NCI-H748 (cell line): ENCODE measurements around the gene NXPH2.
"Not testable (repeated sequence)": the region's sequence is repeated elsewhere in the genome, so short reads cannot be mapped to it uniquely, and the experiment has no call there.

ENCODE experiments used
- DNase-seq: peaks from one replicate; lab custom pipeline; 2025; ENCODE audit not compliant: unreplicated experiment; lab: John Stamatoyannopoulos, UW

Gene NXPH2

DNA sequence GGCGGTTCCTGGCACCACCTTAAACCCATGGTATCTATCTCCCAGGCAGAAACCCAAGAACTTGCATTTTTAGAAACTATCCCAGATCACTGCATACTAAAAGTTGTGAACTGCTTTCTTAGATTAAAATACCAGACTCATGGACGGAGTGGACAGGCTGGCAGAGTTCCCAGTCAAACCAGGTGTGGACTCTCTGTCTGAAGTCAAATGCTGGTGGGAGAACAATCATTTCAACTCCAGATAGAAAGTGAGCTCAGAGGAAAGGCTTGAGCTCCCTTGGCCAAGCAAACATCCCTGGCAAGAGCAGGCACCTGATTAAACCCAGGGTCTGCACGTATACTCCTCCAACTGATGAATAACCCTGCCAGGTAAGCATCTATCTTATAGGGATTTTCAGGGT is 19.5 kb downstream of the NXPH2 start:
- DNase-seq, result no peak

DNA sequence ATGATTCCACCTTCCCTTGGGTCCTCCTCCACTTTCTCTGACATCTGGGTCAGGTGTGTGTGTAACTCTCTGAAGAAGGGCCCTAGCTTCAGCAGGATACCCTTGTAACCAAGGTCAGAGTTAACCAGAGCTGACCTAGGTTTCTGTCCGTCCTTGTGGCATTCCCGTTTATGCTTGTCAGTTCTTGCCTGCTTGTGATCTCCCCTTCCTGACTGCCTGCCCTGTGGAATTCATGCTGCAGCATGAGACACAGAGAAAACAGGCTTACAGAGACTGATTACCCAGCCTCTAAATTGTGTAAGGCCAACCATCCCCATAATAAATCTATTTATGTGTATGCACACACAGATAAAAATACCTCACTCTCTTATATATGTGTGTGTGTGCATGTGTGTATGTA is 22.8 kb downstream of the NXPH2 start:
- DNase-seq, result no peak

DNA sequence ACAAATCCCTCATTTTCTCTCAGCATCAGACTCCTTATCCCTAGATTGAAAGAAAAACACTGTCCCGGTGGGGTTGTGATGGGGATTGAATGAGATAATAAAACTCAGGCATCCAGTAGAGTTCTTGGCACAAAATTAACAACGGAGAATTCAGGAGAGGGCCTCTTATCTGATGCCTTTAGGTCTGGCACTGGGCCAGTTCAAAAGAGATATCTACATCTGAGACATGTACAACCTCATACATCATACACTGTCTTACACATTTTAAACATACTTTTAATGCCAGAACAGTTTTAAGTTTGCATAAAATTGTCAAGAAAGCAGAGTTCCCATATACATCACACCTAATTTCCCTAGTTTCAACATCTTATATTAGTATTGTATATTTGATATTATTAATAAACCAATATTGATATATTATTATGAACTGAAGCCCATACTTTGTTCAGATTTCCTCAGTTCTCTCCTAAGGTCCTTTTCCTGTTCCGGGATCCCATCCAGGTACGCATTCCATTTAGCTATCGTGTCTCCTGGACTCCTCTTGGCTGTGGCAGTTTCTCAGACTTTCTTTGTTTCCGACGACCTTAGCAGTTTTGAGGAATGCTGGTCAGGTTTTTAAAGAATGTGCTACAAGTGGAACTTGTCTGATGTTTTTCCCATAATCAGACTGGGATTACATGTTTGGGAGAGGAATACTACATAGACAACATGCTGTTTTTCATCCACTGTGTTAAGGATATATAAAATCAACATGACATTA is 27.8 kb downstream of the NXPH2 start:
- no peak for DNase-seq

DNA sequence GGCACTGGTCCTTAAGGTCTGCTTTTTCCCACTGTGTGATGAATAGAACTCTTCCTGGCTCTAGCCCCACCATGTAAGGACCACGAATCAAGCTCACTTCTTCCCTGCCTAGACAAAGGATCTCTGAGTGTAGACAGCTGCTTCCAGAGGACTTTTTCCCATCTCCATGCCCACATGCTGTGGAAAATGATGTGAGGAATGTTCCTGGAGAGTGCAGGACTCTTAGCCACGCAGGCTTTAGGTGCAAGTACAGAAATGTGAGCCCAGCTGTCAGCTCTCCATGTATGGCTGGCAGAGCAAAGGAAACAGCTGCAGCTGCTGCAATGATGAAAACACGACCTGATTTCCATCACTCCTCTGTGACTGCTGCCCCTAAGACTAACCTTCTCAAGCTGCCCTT is 35.5 kb downstream of the NXPH2 start:
- DNase-seq, result peak; percentile 9

DNA sequence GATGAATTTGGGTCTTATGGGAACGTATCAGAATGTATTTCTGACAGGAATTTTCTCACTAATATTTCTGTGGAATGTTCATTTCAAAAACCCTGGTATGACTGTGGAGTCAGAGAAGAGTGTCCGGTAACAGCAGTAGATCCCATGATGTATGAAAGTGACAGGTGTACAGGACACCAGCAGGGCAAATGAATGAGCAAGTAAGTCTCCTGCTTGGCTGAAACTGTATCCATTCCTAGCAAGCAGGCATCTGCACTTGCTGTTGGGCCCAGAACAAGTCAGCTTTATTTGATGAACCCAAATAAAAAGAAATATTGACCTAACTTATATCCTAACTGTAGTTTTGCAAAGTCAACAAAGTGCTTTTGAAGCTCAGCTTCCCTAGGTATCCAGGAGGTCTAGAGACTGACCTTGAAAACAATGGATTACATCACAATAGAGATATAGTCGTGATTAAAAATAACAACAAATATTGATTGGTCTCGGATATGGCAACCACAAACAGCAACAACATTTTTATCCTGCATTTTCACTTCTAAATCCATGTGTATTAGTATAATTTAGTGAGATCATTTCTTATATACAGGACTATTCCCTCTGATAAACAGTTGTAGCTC is 37.6 kb downstream of the NXPH2 start:
- peak; percentile 10 for DNase-seq

DNA sequence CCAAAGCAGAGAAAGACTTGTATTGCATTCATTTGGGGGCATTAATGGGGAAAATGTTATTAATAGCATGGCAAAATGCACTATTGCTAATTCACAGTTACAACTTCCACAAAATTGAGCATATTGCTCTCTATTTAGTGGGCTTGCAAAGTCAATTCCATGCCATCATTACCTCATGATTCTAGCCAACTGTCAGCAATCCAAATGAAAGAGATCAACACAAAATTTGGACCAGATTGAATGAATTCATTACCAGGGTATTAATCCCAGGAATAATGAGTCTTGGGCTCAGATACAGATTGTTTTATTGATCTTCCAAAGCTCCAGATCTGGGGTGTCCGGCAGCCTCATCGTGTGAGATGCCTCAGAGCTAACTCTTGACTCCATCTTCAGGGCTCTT is 38.3 kb downstream of the NXPH2 start:
- DNase-seq, result no peak

DNA sequence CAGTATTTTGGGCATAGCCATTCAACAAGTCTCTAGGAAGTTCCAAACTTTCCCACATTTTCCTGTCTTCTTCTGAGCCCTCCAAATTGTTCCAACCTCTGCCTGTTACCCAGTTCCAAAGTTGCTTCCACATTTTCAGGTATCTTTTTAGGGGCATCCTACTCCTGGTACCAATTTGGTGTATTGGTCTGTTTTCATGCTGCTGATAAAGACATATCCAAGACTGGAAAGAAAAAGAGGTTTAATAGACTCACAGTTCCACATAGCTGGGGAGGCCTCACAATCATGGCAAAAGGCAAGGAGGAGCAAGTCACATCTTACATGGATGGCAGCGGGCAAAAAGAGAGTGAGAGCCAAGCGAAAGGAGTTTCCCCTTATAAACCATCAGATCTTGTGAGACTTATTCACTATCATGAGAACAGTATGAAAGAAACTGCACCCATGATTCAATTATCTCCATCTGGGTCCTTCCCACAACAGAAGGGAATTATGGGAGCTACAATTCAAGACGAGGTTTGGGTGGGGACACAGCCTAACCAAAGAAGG is 43.1 kb downstream of the NXPH2 start:
- not testable (repeated sequence) for DNase-seq

DNA sequence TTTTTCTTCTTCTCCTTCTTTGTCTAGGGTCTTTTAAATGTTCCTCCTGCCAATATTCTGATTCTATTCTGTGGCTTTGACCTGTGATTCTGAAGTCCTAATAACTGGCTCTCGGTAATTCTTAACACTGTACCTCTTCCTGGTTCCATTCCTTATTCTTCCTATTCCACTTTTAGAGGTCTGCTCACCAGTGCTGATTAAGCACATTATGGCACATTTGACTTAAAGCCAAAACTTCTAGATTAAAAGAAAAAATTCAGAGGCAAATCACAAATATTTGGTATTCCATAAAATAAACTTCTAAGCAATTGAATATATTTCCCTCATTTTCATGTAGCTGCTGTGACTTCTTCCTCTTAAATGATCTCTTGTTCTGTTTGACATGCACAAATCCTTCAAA is 47.5 kb downstream of the NXPH2 start:
- DNase-seq, result no peak

DNA sequence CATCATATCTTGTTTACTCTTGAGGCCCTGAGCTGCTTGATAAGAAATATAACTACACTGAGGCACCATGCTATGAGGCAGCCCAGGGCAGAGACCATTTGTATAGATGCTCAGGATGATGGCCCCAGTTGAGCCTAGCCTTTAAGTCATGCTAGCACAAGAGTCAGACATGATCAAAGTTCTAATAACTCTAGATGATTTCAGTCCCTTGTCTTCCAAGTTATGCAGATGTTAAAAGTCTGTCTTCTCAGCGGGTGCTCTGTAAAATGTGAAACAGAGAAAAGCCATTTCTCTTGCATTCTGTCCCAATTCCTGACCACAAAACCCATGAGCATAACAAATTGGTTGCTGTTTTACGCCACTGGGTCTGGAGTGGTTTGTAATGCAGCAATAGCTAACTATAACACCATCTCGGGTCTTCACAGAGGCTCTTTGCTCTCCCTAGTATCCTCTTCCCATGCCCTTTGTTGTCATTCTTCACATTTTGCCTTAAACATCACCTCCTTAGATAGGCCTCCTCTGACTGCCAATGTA is 49.6 kb downstream of the NXPH2 start:
- DNase-seq, result no peak

DNA sequence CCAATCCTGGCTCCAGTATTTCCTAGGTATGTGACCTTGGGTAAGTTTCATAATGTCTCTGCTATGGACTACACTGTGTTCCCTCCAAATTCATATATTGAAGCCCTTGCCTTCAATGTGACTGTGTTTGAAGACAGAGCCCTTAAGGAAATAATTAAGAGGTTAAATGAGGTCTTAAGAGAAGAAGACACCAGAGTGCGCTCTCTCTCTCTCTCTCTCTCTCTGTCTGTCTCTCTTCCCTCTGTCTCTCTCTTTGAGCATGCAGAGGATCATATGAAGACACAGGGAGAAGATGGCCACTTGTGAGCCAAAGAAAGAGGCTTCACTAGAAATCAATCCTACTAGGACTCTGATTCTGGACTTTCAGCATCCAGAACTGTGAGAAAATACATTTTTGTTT is 52.2 kb downstream of the NXPH2 start:
- DNase-seq, result no peak

DNA sequence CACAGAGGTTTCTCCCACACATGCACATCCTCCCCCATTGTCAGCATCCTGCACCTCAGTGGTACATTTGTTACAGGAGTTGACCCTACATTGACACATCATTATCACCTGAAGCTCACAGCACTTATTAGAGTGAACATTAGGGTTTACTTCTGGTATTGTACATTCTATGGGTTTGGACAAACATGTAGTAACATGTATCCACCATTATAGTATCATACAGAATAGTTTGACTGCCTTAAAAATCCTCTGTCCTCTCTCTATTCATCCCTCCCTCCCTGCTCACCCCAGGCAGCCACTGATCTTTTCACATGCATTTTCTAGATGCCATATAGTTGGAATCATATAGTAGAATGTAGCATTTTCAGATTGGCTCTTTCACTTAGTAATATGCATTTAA is 53.5 kb downstream of the NXPH2 start:
- DNase-seq, result no peak

DNA sequence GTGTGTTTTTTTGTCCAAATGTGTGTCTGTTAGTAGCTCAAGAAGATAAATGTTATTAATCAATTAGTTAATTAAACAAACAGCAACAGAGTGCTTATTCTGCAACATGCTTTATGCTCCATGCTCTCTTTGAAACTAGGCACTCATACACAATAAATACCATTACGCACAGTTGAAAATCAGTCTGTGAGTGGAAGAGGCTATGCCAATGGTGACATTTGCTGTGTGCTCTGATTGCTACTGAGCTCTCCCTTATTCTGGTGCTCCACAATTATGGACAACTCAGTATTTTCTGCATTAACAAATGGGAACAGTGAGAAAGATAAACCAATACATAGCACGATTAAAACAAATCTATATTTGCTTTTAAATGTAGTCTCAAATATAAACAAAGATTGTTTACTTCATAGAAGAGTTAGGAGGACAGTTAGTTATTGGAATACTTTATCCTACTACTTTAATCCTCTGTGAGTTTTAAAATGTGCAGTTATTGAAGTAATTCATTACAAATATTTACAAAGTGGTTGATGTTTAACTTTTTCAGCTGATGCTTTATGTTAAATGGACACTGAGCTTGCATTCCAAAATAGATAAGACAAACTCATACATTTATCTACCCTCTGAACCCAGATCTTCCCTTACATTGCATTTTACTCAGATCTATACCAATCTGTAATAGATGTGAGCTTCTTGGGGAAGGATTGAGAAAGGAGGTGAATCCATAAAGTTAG is 55.3 kb downstream of the NXPH2 start:
- no peak for DNase-seq

DNA sequence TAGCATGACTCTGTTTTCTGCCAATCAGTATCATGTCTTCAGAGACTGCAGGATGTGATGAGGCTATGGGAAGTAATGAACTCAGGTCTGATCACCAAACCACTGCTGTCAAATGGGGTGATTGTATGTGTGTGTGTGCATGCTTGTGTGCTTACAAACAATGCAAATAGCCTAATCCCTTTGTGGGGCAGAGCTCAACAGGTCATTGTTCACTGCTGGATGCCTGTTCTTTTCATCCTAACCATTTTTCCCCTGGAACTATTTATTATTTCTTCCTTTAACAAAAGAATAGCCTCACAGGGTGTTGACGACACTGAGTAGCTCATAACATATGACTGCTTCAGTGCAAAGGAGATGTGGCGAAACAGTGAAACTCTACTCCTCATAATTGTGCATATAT is 55.9 kb downstream of the NXPH2 start:
- peak; percentile 6 for DNase-seq

DNA sequence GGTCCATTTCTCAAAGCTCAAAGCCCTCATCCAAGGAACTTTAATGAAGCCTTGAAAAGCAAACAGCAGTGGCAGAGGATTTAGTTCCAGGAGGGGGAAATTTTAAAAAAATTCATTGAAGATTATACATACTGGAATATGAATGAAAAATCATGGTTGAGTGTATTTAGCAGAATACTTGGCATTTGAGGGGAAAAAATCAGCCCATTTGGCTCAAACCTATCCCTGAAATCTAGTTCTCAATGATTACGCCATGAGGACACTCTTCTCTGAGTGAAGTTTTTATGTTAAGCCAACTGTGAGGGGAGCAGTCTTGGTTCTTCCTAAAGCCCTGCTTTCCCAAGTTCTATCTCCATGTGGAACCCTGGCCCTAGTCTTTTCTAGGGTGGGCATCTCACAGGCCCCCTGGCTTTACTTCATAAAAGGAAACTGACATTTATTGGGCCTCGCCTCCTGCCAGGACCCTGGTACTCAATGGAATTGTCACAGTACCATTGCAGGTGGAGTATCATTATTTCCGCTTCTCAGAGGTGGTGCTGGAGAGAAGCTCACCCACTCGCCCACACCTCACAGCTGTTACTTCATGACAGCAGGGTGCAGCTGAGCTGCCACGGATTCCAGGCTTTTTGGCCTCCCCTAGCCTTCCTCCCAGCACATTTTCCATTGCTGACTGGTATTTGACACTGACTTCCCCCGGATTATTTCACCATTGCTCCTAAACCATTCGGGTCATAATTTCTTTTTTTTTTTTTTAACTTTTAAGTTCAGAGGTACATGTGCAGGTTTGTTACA is 56.8 kb downstream of the NXPH2 start:
- no peak for DNase-seq

DNA sequence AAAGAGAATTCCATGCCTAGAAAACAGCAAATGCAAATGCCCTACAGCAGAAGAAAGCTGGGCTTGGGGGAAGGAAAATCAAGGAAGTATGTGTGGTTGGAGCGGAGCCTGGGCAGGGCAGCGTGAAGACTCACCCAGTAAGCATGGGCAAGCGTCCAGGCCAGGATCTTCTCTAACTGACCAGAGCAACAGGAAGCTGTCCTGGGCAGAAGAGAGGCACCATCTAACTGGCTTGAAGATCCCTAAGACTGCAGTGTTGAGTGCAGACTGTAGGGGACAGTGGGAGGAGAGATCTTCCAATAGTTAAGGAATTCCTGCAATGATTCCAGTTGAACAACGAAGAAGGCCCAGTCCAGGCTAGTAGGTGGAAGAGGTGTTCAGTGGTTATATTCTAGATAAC is 57.9 kb downstream of the NXPH2 start:
- no peak for DNase-seq

DNA sequence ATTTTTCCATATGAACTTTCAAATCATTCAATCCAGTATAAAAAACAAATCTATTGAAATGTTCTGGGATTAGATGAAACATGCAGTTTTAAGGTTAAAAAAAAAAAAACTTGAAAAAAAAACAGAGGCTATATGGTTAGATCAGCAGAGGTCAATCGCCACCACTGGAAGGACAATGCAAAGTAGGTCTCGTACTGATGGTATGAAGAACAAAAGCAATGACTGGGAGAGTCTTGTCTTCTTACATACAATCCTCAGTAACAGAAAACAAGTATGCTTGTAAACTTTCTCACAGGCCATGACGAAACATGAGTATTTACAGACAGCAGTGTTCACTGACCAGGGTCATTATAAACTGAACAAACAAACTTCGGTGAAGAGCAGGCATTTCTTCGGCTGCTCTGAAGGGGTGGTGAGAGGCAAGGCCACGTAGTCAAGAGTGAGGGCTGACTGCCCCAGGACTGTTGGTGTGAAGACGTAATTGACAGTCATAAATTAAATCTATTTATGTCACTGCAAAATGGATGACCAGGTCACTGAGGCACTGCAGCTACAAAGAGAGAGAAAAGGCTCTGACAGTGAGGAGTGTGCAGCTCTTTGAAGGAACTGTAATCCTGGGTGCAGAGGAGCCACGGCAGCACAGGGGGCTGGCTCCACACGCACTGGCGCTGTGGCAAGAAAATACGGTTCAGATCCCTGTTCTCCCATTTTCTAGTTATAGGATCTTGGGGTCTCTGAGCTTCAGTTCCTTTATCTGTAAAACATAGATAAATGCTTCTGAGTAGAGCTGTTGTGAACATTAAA is 60.0 kb downstream of the NXPH2 start:
- no peak for DNase-seq

DNA sequence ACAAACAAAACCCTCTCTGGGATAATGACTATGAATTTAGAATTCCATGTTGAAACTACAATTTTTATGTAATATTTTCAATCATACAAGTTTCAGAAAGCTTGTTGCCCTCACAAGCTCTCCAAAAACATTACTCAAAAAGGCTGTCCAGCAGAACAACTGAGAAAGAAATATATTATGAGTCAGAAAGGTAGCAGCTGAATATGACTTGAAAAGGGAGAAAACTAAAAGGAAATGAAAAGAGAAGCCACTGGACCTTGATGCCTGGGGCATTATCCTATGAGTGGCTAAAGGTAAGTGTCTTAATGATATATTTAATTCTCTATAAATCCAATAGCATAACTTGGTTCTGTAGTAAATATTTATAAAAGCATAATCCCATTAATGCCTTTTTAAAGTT is 61.8 kb downstream of the NXPH2 start:
- DNase-seq, result no peak

DNA sequence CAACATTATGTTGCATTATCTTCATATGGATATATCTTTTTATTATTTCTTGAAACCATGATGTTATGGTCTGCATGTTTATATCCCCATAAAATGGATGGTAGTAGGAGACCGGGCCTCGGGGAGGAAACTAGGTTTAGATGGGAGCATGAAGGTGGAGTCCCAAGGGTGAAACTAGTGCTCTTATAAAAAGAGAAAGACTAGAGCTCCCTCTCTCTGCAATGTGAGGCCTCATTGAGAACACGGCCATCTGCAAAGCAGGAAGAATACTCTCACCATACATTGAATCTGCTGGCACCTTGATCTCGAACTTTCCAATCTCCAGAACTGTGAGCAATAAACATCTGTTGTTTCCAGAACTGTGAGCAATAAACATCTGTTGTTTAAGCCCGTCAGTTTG is 64.0 kb downstream of the NXPH2 start:
- DNase-seq, result peak; percentile 12

DNA sequence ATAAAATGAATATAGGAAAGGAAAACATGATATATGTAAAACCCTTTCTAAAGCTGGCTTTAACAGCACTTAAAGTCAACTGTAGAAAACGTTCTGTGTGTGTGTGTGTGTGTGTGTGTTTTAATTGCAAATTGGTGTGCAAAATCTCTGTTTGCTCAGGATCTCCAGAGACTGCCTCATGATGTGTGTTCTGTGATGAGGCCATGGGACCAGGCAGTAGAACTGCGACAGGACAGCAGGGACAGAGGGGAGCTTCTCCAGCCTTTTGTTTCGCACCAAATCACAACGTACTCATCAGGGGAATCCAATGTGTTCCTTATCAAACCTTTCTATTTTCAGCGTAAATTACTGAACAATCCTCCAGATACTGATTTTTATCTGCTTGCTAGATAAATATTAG is 66.7 kb downstream of the NXPH2 start:
- DNase-seq, result peak; percentile 5

DNA sequence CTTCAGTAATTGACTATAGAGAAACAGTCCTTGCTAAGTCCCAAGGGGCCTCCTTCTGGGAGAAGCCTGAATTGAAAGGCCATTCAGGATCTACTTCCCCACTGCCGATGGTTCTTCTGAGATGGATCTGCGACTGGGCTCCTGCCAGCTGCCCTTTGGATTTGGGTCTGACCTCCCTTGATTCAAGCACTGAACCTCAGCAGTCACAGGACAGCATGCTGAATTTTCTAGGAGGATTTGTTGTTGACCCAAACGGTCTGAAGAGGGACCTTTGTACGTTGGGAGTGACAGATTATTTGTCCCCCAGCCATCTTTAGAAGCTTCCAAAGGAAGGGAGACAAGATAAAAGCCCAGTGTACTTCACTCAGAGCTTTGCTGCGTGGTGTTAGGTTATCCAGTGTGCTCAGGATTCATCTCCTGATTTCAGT is 67.1 kb downstream of the NXPH2 start:
- DNase-seq, result no peak
